ENCODE data around the gene C18orf54. TPM values are rescaled to one million over a fixed set of nuclear protein-coding genes. Genes with fewer than 3 reads are reported as not detected.
"Not testable (repeated sequence)": the region's sequence is repeated elsewhere in the genome, so short reads cannot be mapped to it uniquely, and the experiment has no call there.

Gene C18orf54
- total RNA-seq, 1 donor from 2014 or later, result 5.9 TPM

- ATAC-seq (no peak), DNase-seq (ENCODE audit: low spot score) (no peak)
- intact Hi-C loops (cut with DNase I), result no loop called here
These were observed 25.1 kb downstream of the C18orf54 start for GRCh38 chr18:54382733-54383252.

- ATAC-seq (no peak), DNase-seq (ENCODE audit: low spot score) (no peak)
- intact Hi-C loops (cut with DNase I), result no loop called here
These were observed 28.3 kb downstream of the C18orf54 start for GRCh38 chr18:54386043-54386442.

- DNase-seq (ENCODE audit: low spot score); intact Hi-C loops (cut with DNase I); ATAC-seq: not testable (repeated sequence)
These were observed 29.2 kb downstream of the C18orf54 start for GRCh38 chr18:54386800-54387495.

GRCh38 chr18:54387631-54388030, 29.9 kb downstream of the C18orf54 start:
- no peak for ATAC-seq
- no peak for DNase-seq (ENCODE audit: low spot score)
- intact Hi-C loops (cut with DNase I), result no loop called here

GRCh38 chr18:54388203-54389142, 30.8 kb downstream of the C18orf54 start:
- DNase-seq (ENCODE audit: low spot score) (no peak), ATAC-seq (no peak)
- intact Hi-C loops (cut with DNase I), result no loop called here

- intact Hi-C loops (cut with DNase I), result no loop called here
- ATAC-seq (no peak), DNase-seq (ENCODE audit: low spot score) (no peak)
These were observed 31.4 kb downstream of the C18orf54 start for GRCh38 chr18:54389143-54389505.

- intact Hi-C loops (cut with DNase I), result no loop called here
- ATAC-seq, result no peak
- DNase-seq (ENCODE audit: low spot score), result no peak
These were observed 33.1 kb downstream of the C18orf54 start for GRCh38 chr18:54390838-54391237.

- DNase-seq (ENCODE audit: low spot score), result no peak
- peak; percentile 62 for ATAC-seq
- intact Hi-C loops (cut with DNase I), result no loop called here
These were observed 34.9 kb downstream of the C18orf54 start for GRCh38 chr18:54392543-54393023.

GRCh38 chr18:54393648-54394294, 36.1 kb downstream of the C18orf54 start:
- intact Hi-C loops (cut with DNase I), result no loop called here
- DNase-seq (ENCODE audit: low spot score) (no peak), ATAC-seq (no peak)

- DNase-seq (ENCODE audit: low spot score) (no peak), ATAC-seq (no peak)
- intact Hi-C loops (cut with DNase I), result no loop called here
These were observed 39.1 kb downstream of the C18orf54 start for GRCh38 chr18:54396760-54397159.

- ATAC-seq (no peak), DNase-seq (ENCODE audit: low spot score) (no peak)
- intact Hi-C loops (cut with DNase I), result no loop called here
These were observed 47.6 kb downstream of the C18orf54 start for GRCh38 chr18:54405290-54405689.

GRCh38 chr18:54411781-54412180, 54.1 kb downstream of the C18orf54 start:
- no peak for ATAC-seq
- intact Hi-C loops (cut with DNase I), result no loop called here

GRCh38 chr18:54415086-54415485, 57.4 kb downstream of the C18orf54 start:
- DNase-seq (ENCODE audit: low spot score) (no peak), ATAC-seq (no peak)
- intact Hi-C loops (cut with DNase I), result no loop called here

More at GRCh38 chr18:54411781-54412180, 54.1 kb downstream of the C18orf54 start:
- DNase-seq (ENCODE audit: low spot score), result no peak

GRCh38 chr18:54416436-54416835, 58.7 kb downstream of the C18orf54 start:
- intact Hi-C loops (cut with DNase I), result no loop called here
- ATAC-seq, result peak; percentile 91
- no peak for DNase-seq (ENCODE audit: low spot score)

GRCh38 chr18:54423831-54424230, 66.1 kb downstream of the C18orf54 start:
- ATAC-seq (no peak), DNase-seq (ENCODE audit: low spot score) (no peak)
- intact Hi-C loops (cut with DNase I), result no loop called here

GRCh38 chr18:54426085-54426665, 68.5 kb downstream of the C18orf54 start:
- DNase-seq (ENCODE audit: low spot score) (no peak), ATAC-seq (no peak)
- intact Hi-C loops (cut with DNase I), result no loop called here
